HCT116 (cell line): Measurements from ENCODE around the gene ACYP2. TPM values are rescaled to one million over a fixed set of nuclear protein-coding genes. Genes with fewer than 3 reads are reported as not detected.

Experiments used
- ATAC-seq: fragments of 200-7000 bp; cut with Tn5 transposase; 2 replicates; pipeline ENCODE4 v1.9.1; 2020; ENCODE audit warnings: mild to moderate bottlenecking, moderate library complexity
- BruUV-seq: library from RNA; stranded (reverse); fragments of 400-500 nt; replicated peaks from 2 replicates; lab custom pipeline; 2021; lab: Mats Ljungman, UMichigan
- CTCF ChIA-PET: fragments of 300-600 bp; sonication (Branson Sonifier 250); formaldehyde crosslinking; loops from one replicate; lab custom pipeline; 2021; ENCODE audit warnings: antibody characterized with exemption; lab: Charles Lee
- POLR2A ChIA-PET: fragments of 300-600, 350-600 bp; sonication (Branson Sonifier 250); formaldehyde crosslinking; loops from one replicate; lab custom pipeline; 2021; ENCODE audit warnings: antibody characterized with exemption; lab: Charles Lee
- RAD21 ChIA-PET, 2 experiments: fragments of 300-600 bp; sonication (Branson Sonifier 250); formaldehyde crosslinking; loops; one replicate each; lab custom pipeline; 2023; ENCODE audit warnings: low total read pairs in 2 of 2; ENCODE audit not compliant: uncharacterized antibody in 2 of 2, unreplicated experiment in 2 of 2, low non-redundant PET in 1 of 2; lab: Charles Lee
- DNase-seq: peaks from one replicate; pipeline ENCODE4 v3.0.0-alpha.2; 2010; ENCODE audit warnings: low read depth, low spot score
- H2AFZ ChIP-seq: fragments of 200-600 bp; shearing (Covaris generic), sonication (generic); 2 replicates; pipeline ENCODE4 v1.6.1; 2017; ENCODE audit warnings: low read depth, mixed run types, mixed read lengths, antibody characterized with exemption, low read length; ENCODE audit not compliant: poor library complexity, severe bottlenecking
- H3K27ac ChIP-seq: 2 replicates; pipeline ENCODE4 v1.5.1; 2012; ENCODE audit warnings: low read depth, low read length
- H3K27me3 ChIP-seq: fragments of 200-600 bp; sonication (generic); 2 replicates; pipeline ENCODE4 v1.6.1; 2016; ENCODE audit warnings: mixed run types, low read length, mixed read lengths; ENCODE audit not compliant: insufficient read depth
- H3K36me3 ChIP-seq, 2 experiments: fragments of 200-500 bp in 1 of 2; fragments of 200-600 bp in 1 of 2; sonication (Bioruptor generic) in 1 of 2; sonication (generic) in 1 of 2; 2 replicates each; pipeline versions ENCODE4 v1.5.1 to v1.6.1; 2014 to 2016; ENCODE audit warnings: low read length in 2 of 2, inconsistent platforms in 1 of 2, mixed read lengths in 1 of 2, mixed run types in 1 of 2; ENCODE audit not compliant: insufficient read depth in 2 of 2, control insufficient read depth in 1 of 2
- H3K4me1 ChIP-seq, 2 experiments: fragments of 200-600 bp in 1 of 2; sonication (generic) in 1 of 2; 2 replicates each; pipeline versions ENCODE4 v1.5.1 to v1.6.1; 2012 to 2017; ENCODE audit warnings: low read length in 2 of 2, inconsistent platforms in 1 of 2, mild to moderate bottlenecking in 1 of 2, mixed read lengths in 1 of 2, mixed run types in 1 of 2, moderate library complexity in 1 of 2; ENCODE audit not compliant: insufficient read depth in 2 of 2, control insufficient read depth in 1 of 2
- H3K4me2 ChIP-seq: fragments of 200-600 bp; sonication (generic); 2 replicates; pipeline ENCODE4 v1.6.1; 2017; ENCODE audit warnings: mixed run types, low read length, mixed read lengths
- H3K4me3 ChIP-seq, 2 experiments: fragments of 200-600 bp in 1 of 2; sonication (generic) in 1 of 2; replicated peaks in 1 of 2; 2 replicates each; pipeline ENCODE4 v1.5.1; 2011 to 2016; ENCODE audit warnings: low read length in 2 of 2, control low read depth in 1 of 2, low read depth in 1 of 2, mild to moderate bottlenecking in 1 of 2, mixed read lengths in 1 of 2, mixed run types in 1 of 2
- H3K79me2 ChIP-seq: fragments of 200-600 bp; sonication (generic); 2 replicates; pipeline ENCODE4 v1.6.1; 2017; ENCODE audit warnings: mild to moderate bottlenecking, mixed run types, low read length, moderate library complexity, mixed read lengths; ENCODE audit not compliant: insufficient read depth
- H3K9ac ChIP-seq: fragments of 200-600 bp; sonication (generic); 2 replicates; pipeline ENCODE4 v1.6.1; 2016; ENCODE audit warnings: low read length, mixed read lengths
- H3K9me2 ChIP-seq: fragments of 200-600 bp; sonication (generic), shearing (Covaris generic); 2 replicates; pipeline ENCODE4 v1.6.1; 2017; ENCODE audit warnings: mixed run types, mild to moderate bottlenecking, moderate library complexity; ENCODE audit not compliant: insufficient read depth
- H3K9me3 ChIP-seq, 2 experiments: fragments of 200-500 bp in 1 of 2; fragments of 200-600 bp in 1 of 2; sonication (Bioruptor generic) in 1 of 2; sonication (generic) in 1 of 2; 2 replicates each; pipeline ENCODE4 v1.6.1; 2014 to 2017; ENCODE audit warnings: low read length in 2 of 2, mixed read lengths in 2 of 2, inconsistent platforms in 1 of 2, low read depth in 1 of 2, mild to moderate bottlenecking in 1 of 2, mixed run types in 1 of 2, moderate library complexity in 1 of 2; ENCODE audit not compliant: control insufficient read depth in 1 of 2, insufficient read depth in 1 of 2
- H4K20me1 ChIP-seq: fragments of 200-600 bp; sonication (generic), shearing (Covaris generic); 2 replicates; pipeline ENCODE4 v1.6.1; 2017; ENCODE audit warnings: mixed run types, mild to moderate bottlenecking, moderate library complexity; ENCODE audit not compliant: insufficient read depth
- CBX3 ChIP-seq: IDR thresholded peaks from 2 replicates; pipeline ENCODE4 v1.6.1; 2012; ENCODE audit warnings: low read depth
- CEBPB ChIP-seq: IDR thresholded peaks from 2 replicates; pipeline ENCODE4 v1.6.1; 2012; ENCODE audit warnings: low read depth
- EGR1 ChIP-seq: IDR thresholded peaks from 2 replicates; pipeline ENCODE4 v1.6.1; 2012; ENCODE audit warnings: low read depth
- EZH2 ChIP-seq: fragments of 200-600 bp; sonication (generic); IDR thresholded peaks from 2 replicates; pipeline ENCODE4 v1.6.1; 2017; ENCODE audit warnings: antibody characterized with exemption, mixed run types
- MAX ChIP-seq: IDR thresholded peaks from 2 replicates; pipeline ENCODE4 v1.6.1; 2012
- POLR2A ChIP-seq: IDR thresholded peaks from 2 replicates; pipeline ENCODE4 v1.7.0; 2011; ENCODE audit warnings: borderline replicate concordance; ENCODE audit not compliant: insufficient read depth, insufficient read length; ENCODE audit errors: extremely low read depth
- POLR2AphosphoS5 ChIP-seq: IDR thresholded peaks from 2 replicates; pipeline ENCODE4 v1.6.1; 2011; ENCODE audit warnings: mild to moderate bottlenecking, low read depth, low read length, moderate library complexity
- RAD21 ChIP-seq: IDR thresholded peaks from 2 replicates; pipeline ENCODE4 v1.6.1; 2012; ENCODE audit warnings: low read depth, mild to moderate bottlenecking
- SP1 ChIP-seq: IDR thresholded peaks from 2 replicates; pipeline ENCODE4 v1.6.1; 2012; ENCODE audit warnings: low read depth
- SRF ChIP-seq: IDR thresholded peaks from 2 replicates; pipeline ENCODE4 v1.6.1; 2012; ENCODE audit warnings: low read depth
- YY1 ChIP-seq: IDR thresholded peaks from 2 replicates; pipeline ENCODE4 v1.6.1; 2011; ENCODE audit warnings: low read length, low read depth, moderate library complexity, mild to moderate bottlenecking; ENCODE audit not compliant: insufficient replicate concordance; ENCODE audit errors: extremely low read depth
- ZFX ChIP-seq: fragments of 450-650 bp; IDR thresholded peaks from 2 replicates; pipeline ENCODE4 v1.6.1; 2017
- ZNF274 ChIP-seq: fragments of 200-500 bp; sonication (Bioruptor generic); IDR thresholded peaks from 2 replicates; pipeline ENCODE4 v1.6.1; 2014; ENCODE audit warnings: mild to moderate bottlenecking, low read depth, low read length, inconsistent platforms
- intact Hi-C: fragments of 100-400 bp; cut with micrococcal nuclease; formaldehyde crosslinking; loops from 2 replicates; pipeline ENCODE4 v1.10.0; 2022
- total RNA-seq: library from RNA; stranded (reverse); gene quantifications from one replicate; pipeline ENCODE4 v1.2.1, GENCODE V29; 2021; ENCODE audit not compliant: unreplicated experiment
- TF ChIP-seq, protein P1 (sequence below): IDR thresholded peaks from 2 replicates; pipeline ENCODE4 v1.6.1; 2011; ENCODE audit warnings: mild to moderate bottlenecking, low read length, moderate library complexity; ENCODE audit not compliant: insufficient replicate concordance; ENCODE audit errors: extremely low read depth
- TF ChIP-seq, protein P2 (sequence below): IDR thresholded peaks from 2 replicates; pipeline ENCODE4 v1.6.1; 2012

Gene ACYP2
- total RNA-seq, 1 experiment from 2014 or later: 9.4 TPM

DNA sequence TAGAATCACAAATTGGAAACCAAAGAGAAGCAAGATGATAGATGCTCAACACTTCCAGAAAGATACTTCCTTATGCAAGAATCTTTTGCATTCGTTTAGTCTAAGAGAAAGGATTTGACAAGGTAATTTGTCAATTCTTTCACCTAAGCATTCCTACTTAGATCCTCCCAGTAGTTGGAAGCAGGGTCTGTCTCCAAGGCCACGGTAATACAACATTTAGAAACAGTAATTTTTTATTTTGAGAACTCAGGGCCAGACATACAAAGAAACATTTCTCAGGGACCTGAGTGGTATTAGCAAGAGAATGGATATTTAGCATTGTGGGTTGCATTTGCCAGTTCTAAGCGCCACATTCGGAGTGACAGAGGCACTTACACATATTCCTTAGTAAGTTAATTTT lies 68.6 kb downstream of the ACYP2 start:
- Histone ChIP-seq H3K27ac (no peak overlapping the region), H3K4me1 (no peaks in the 10 kb centered on the region), H3K79me2 (no peaks in the 10 kb centered on the region)
- intact Hi-C loops: no loop called here
- no TSS peak for BruUV-seq
- TF ChIP-seq MAX: no peak
- no peak for TF ChIP-seq SP1
- no peak for TF ChIP-seq ZFX
- TF ChIP-seq, protein P1, sequence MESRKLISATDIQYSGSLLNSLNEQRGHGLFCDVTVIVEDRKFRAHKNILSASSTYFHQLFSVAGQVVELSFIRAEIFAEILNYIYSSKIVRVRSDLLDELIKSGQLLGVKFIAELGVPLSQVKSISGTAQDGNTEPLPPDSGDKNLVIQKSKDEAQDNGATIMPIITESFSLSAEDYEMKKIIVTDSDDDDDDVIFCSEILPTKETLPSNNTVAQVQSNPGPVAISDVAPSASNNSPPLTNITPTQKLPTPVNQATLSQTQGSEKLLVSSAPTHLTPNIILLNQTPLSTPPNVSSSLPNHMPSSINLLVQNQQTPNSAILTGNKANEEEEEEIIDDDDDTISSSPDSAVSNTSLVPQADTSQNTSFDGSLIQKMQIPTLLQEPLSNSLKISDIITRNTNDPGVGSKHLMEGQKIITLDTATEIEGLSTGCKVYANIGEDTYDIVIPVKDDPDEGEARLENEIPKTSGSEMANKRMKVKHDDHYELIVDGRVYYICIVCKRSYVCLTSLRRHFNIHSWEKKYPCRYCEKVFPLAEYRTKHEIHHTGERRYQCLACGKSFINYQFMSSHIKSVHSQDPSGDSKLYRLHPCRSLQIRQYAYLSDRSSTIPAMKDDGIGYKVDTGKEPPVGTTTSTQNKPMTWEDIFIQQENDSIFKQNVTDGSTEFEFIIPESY: no peak
- no peak for TF ChIP-seq SRF
- no peak for TF ChIP-seq RAD21
- no peak for TF ChIP-seq POLR2AphosphoS5
- TF ChIP-seq CEBPB: no peak
- TF ChIP-seq YY1: no peak
- TF ChIP-seq, all 23 proteins: peak for 0
- no peak for ATAC-seq
- H3K4me3 ChIP-seq: no peak overlapping the region
- POLR2A ChIA-PET: no interaction called here
- DNase-seq: no peak
- H3K9ac ChIP-seq: no peak overlapping the region
- H3K36me3 ChIP-seq: no peaks in the 10 kb centered on the region
- H4K20me1 ChIP-seq: no peaks in the 10 kb centered on the region
- H3K9me3 ChIP-seq: no peaks in the 10 kb centered on the region
- no peaks in the 10 kb centered on the region for H3K27me3 ChIP-seq
- RAD21 ChIA-PET: no interaction called here
- no peak overlapping the region for H2AFZ ChIP-seq
- CTCF ChIA-PET: no interaction called here
- no peaks in the 10 kb centered on the region for H3K9me2 ChIP-seq
- H3K4me2 ChIP-seq: no peak overlapping the region

GRCh38 chr2:54185105-54185504 lies 69.7 kb downstream of the ACYP2 start:
- Histone ChIP-seq H3K4me1 (no peaks in the 10 kb centered on the region), H3K4me3 (no peak overlapping the region), H3K9me3 (no peaks in the 10 kb centered on the region), H3K27me3 (no peaks in the 10 kb centered on the region), H3K4me2 (no peak overlapping the region), H3K9me2 (no peaks in the 10 kb centered on the region), H3K9ac (no peak overlapping the region), H4K20me1 (no peaks in the 10 kb centered on the region), H3K79me2 (no peaks in the 10 kb centered on the region), H3K27ac (no peak overlapping the region), H3K36me3 (no peaks in the 10 kb centered on the region), H2AFZ (no peak overlapping the region)
- intact Hi-C loops: no loop called here
- POLR2A ChIA-PET: no interaction called here
- DNase-seq (no peak), ATAC-seq (no peak)
- RAD21 ChIA-PET: no interaction called here
- CTCF ChIA-PET: interaction anchor here (1.4 to 1.6 kb wide), 2 partner anchors 9 to 519 kb away, joined by 3 to 4 read pairs; no protein-coding TSS in a partner anchor
- BruUV-seq: no TSS peak
- TF ChIP-seq ZNF274: no peak
- TF ChIP-seq SRF: no peak
- TF ChIP-seq EGR1: no peak
- no peak for TF ChIP-seq RAD21
- no peak for TF ChIP-seq POLR2A
- TF ChIP-seq EZH2: no peak
- TF ChIP-seq, protein P2, sequence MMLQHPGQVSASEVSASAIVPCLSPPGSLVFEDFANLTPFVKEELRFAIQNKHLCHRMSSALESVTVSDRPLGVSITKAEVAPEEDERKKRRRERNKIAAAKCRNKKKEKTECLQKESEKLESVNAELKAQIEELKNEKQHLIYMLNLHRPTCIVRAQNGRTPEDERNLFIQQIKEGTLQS: no peak
- TF ChIP-seq CBX3: no peak
